ENCODE results near the gene NHSL2.

Gene NHSL2

DNA sequence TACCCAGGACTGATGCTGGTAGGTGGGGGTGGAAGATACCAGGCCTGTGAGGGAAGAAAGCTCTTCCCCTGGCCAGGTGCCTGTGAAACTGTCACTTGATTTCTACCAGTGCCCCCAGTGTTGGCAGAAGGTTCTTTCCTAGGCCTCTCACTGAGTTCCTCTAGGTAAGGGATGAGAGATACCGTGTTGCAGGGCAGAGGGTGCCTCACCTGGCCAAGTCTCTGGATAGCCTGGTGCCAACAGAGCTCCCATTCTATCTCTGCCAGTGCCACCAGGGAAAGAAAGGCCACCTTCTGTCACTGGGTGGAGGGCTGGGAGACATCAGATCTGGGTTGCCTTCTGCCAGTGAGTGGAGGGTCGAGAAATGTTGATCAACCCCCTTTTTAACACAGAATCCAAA is 127.0 kb downstream of the NHSL2 start:
- H3K27ac ChIP-seq: no peak overlapping the region
- no peak for DNase-seq (ENCODE audit: low read depth, low spot score)

DNA sequence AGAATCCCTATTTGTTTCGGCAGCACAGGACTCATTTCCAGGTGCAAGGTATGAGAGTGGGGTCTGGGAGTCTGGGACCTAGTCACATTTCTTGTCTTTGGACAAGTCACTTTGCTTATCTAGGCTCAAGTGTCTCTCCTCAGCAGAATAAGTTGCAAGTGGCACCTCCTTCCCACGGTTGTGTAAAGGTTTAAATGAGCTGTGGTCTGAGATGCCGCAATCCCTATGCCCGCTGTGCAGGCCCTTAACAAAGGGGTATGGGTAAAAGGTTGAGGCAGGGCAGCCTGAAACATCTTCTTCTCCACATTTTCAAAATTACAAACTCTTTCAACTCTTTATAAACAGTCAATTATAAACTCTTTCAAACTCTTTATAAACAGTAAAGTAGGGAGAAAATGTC is 127.4 kb downstream of the NHSL2 start:
- DNase-seq (ENCODE audit: low read depth, low spot score): no peak
- H3K27ac ChIP-seq: no peak overlapping the region

DNA sequence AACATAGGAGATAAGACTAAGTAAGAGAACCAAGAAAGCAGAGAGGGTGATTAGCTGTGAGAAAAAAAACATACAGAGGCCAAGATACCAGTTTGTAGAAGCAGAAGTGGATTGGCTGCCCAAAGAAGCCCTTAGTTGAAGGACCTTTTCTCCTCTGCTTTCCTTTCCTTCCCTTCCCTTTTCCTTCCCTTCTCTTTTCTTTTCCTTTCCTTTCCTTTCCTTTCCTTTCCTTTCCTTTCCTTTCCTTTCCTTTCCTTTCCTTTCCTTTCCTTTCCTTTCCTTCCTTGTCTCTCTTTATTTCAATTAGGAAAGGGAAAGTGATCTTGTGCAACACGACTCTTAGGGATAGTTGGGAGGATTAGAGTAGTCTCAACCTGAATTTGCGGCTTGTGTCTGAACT is 128.2 kb downstream of the NHSL2 start:
- no peak overlapping the region for H3K27ac ChIP-seq
- DNase-seq (ENCODE audit: low read depth, low spot score): no peak

DNA sequence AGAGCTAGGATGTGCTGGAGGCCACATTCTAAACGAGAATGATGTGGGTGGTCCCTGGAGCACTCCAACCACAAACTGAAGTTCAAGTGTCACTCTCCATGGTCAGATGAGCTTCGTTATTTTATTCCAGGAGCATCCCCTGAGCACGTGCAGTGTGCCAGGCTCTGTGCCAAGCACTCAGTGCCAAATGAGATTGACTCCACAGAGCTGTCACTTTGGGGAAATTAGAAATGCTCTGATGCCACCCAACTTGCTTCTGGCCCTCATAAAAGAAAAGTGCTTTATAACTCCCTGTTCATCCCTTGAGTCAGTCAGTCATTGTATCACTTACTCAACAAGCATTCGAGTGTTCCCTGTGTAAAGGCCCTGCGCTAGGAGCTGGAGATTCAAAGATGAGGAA is 129.9 kb downstream of the NHSL2 start:
- H3K27ac ChIP-seq: no peak overlapping the region
- no peak for DNase-seq (ENCODE audit: low read depth, low spot score)

DNA sequence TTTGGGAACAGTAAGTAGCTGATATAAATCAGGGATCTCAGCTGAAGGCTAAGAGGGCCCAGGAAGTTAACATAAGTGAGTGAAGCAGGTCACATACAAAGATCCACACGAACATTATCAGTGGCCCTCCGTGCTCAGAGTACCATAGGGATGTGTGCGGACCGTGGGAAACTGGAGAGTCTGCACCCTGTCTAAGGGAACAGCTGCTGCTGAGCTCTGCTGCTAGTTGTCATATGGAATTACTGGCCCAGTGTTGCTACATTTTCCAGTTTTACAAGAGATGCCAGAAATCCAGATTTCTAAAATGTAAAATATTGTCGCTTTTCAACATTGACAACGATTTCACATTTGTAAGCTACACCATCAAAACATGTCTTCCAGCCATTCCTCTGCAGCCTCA is 130.5 kb downstream of the NHSL2 start:
- no peak overlapping the region for H3K27ac ChIP-seq
- DNase-seq (ENCODE audit: low read depth, low spot score): no peak

DNA sequence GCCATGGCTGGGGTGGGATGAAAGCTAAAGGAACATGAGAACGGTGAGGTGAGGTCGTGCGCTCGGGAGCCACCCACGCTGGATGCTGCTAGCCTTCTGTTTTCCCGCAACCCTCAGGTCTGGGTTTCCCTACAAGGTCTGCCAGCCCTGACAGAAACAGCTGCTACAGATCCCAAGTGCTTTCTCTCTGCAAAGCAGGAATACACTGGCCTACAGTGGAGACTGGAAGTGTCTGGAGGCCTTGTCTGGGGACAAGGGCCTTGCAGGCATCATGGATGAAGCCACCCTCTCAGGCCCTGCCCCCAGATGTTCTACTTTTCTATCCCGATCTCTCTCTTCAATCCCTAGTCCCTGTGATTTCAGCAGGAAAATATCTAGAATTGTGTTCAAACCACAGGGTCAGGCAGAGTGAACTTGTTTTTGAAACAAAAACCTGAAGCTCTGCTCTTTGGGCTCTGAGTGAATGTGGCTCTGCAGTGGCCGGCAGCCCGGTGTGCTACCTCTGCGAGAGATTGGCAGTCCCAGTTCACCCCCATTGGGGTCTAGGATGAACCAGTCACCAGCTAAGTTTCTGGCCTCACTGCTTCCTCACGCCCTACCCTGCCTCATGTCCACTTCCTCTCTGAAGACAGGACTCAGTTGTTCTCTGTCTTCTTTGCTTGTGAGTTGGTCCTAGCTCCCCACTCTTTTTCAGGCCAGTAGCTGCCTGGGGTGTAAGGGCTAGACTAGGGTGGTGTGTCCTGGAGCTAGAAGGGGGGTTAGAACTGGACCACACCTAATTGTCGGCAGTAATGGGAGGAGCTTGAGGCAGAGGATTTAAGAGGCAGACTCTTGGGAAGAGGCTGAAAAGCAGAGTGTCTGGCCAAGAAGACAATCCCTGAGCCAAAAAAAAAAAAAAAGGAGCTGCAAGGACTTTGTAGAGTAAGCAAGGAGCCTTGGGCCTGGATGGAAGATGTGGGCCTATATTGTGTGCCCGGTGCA is 131.5 kb downstream of the NHSL2 start:
- no peak overlapping the region for H3K27ac ChIP-seq
- DNase-seq (ENCODE audit: low read depth, low spot score): no peak

DNA sequence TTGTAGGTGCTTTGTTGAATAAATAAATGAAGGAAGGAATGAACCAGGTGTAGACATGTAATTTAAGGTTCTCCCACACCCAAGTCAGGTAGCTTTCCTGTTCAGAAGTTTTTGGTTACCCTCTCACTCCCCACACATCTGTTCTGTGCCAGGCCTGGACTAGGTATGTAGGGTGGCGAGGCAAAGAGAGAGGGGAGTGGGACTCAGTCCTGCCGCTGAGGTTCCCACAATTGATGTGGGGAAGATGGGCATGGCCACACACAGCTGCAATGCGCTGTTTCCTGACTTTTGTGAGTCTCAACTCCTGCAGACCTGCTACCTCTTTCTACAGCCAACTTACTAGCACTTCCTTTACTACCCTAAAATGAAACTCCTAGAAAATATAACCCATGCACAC is 132.2 kb downstream of the NHSL2 start:
- no peak overlapping the region for H3K27ac ChIP-seq
- DNase-seq (ENCODE audit: low read depth, low spot score): no peak

DNA sequence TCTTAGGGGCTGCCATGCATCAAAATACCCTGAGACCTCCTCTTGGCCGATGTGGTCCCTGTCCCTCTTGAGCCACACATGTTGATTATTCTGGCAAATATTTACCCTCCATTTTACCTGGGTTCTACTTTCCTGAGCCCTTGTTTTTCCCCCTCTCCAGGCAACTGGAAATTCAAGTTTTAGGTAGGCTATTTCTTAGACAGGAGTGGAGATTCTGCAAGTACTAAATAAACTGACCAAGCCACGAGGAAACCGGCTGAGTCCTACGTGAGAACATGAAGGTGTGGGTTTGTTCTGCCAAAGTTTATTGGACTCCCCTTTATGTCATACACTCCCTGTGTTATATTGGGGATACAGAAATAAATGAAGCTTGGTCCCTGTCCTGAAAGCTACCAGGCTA is 133.0 kb downstream of the NHSL2 start:
- no peak overlapping the region for H3K27ac ChIP-seq
- DNase-seq (ENCODE audit: low read depth, low spot score): no peak

DNA sequence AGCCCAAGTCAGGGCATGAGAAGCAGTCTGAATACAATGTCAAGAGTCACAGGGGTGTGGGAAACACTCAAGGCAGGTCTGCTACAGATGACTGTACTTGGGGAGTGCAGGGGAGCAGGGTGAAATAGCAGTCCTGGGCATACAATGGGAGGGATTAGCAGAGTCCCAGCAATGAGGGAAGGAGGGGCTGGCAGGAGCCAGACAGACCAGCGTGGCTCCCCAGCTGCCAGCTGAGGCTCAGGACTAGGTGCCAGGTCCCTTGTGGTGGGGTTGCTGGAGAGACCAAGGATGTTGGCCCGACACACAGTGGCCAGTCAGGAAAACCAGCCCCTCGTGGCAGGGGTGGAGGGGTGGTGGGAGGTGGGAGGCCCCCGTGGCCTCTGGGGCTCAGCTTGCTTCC is 134.5 kb downstream of the NHSL2 start:
- peak overlapping the region; percentile 19 for H3K27ac ChIP-seq
- DNase-seq (ENCODE audit: low read depth, low spot score): peak; percentile 48

DNA sequence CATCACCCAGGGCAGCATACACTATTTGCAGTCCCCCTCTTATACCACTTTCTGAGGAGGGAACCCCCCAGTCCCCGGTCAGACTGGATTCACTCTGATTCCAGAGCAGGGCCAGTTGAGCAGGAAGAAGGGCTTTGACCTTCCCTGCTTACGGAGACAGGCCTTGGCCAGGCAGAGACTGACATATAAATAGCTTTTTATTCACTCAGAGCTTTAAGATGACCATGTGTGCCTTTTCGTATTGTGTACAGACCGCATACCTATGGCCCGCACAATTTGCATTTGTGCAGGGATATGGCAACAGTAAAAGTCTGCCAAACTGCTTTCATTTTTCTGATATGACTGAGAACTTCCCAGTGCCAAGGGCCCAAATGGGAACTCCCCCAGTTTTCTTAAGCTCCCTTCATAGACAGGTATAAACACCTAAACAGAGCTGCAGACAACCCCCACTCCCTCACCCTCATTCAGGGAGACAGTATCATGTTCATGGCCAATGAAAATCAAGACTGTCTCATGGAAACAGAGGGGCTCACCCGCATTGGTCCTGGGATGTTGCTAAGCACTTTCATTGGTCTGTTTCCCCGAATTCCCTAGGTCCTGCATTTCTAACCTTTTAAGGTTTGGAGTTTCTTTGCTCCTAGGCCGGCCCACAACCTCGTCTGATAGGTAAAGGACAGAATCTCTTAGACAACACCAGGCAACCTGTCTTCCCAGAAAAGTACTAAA is 135.1 kb downstream of the NHSL2 start:
- peak; percentile 65 for DNase-seq (ENCODE audit: low read depth, low spot score)
- H3K27ac ChIP-seq: peak overlapping the region; percentile 19

DNA sequence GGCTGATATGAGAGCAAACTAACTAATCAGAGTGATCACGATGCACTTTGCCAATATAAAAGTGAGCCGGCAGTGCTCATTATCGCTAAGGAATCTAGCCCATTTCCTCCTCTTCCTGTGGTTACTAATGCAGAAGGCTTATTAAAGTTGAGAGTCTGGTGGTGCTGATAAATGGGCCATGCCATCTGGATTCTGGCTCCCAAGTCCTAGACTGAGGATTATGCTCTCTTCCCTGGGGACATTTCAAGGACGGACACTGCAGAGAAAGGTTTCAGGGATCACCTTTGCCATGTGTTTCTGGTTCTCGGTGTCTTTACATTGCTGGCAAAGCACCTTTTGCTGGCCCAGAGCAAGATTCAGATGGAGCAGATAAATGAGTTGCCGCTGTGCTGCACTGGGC is 135.8 kb downstream of the NHSL2 start:
- no peak overlapping the region for H3K27ac ChIP-seq
- no peak for DNase-seq (ENCODE audit: low read depth, low spot score)

DNA sequence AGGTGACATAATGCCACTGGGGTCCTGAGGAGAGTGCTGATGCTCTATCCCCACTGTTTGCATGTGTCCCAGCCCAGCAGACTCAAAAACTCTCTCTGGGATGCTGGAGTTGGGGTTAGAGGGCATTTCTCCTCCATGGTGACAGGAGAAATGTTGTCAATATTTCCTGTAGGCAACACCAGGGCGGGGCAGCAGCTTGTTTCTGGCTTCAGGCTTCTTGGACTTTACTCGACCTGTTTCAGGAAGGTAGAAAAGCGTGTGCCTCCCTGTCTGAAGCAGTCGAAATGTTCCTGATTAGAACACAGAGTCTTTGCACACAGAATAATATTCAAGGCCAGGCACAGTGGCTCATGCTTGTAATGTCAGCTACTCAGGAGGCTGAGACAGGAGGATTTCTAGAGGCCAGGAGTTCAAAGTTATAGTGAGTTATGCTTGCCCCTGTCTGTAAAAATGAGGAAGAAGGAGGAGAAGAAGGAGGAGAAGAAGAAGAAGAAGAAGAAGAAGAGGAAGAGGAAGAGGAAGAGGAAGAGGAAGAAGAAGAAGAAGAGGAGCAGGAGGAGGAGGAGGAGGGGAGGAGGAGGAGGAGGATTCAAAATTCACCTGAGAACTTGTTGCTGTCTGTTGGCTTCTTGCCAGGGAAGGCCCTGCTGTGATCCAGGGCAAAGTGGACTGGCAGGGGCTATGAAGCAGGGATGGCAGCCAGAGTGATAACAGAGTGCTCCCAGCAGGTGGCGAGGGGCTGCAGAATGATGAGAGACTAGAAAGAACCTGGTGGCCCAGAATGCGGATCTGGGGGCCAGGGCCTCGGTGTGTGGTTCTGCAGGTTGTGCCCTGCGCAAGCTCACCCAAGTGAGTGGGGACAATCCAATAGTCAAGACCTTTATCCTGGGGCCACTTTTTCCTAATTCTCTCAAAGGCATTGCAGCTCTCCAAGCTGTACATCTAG is 138.1 kb downstream of the NHSL2 start:
- no peak overlapping the region for H3K27ac ChIP-seq
- DNase-seq (ENCODE audit: low read depth, low spot score): no peak

DNA sequence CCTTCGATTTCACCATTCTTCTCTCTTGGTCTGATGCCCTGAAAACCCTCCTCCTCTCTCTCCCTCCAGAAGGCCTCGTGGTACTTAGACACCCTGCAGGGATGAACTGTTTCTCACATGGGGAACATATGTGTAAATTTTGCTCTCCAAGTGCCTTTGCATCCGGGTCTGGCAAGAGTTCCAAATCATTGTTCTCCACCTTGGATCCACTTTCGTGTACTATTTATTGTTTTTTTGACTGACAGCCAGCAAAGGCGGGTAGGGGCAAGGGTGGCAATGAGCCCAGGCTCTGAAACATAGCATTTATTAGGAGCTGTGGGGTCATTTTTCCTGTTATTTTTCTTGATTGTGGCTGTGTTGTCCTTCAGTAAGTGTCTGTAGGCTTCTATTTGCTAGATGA is 139.4 kb downstream of the NHSL2 start:
- DNase-seq (ENCODE audit: low read depth, low spot score): no peak
- no peak overlapping the region for H3K27ac ChIP-seq

DNA sequence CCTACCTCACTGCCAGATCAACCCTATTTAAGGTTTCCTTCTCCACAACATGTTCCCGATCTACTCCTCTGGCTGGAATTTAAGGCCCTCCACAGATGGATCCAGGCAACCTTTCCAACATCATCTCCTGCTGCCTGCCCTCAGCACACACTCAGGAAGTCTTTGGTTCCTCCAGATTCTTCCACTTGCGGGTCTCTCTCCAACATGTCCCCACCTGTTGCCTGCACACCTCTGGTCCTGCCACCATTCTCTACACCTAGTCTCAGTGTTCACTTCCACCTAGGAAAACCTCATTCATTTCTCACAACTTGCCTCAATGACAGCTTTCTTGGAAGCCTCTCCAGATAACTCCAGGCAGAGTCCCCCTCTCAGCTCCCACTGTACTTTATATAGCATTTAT is 140.9 kb downstream of the NHSL2 start:
- no peak overlapping the region for H3K27ac ChIP-seq
- no peak for DNase-seq (ENCODE audit: low read depth, low spot score)

DNA sequence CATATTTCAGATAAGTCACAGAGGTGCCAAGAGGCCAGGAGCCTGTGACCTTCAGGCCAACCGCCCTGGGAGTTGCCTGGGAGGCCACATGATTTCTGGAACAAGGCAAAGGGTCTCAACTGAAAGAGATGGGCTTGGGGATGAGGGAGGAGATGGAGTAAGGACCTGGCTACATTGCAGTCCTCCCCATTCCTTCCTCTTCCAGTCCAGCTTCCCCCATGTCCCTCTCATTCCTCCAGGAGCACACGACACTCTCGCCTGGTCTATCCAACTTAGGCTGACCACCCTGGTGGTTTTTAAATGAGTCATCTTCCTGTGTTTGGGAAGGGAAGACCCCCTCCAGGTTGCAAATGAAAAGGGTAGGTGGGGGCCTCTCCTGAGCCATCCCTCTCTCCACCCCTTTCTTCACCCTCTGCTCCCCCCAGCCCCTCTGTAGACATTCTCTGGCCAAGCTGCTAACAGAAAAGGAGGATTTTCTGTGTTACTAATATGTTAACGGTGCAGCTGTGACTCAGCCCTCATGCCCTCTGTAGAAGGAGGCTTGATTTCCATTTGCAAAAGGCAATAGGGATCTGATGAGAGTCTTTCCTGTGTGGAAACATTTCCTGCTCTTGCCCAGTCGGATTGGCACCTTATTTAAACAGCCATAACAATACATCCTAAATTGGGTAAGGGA is 141.9 kb downstream of the NHSL2 start:
- H3K27ac ChIP-seq: no peak overlapping the region
- DNase-seq (ENCODE audit: low read depth, low spot score): no peak

DNA sequence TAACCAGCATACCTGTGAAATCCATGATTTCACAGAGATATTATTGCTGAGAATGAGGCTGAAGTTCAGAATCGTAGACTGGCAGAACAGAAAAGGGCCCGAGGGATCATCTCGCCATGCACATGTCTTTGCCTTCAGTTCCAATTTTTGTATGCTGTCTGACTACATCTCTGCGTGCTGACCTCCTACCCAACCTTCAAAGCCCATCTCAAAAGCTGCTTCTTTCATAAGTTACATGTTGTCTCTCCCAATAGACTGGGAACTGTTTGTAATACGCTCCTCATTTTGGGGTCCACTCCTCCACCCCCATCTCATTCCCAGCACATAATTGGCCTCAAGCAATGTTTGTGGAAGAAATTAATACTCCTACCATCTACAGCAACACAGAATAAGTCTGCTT is 142.9 kb downstream of the NHSL2 start:
- DNase-seq (ENCODE audit: low read depth, low spot score): no peak
- no peak overlapping the region for H3K27ac ChIP-seq

DNA sequence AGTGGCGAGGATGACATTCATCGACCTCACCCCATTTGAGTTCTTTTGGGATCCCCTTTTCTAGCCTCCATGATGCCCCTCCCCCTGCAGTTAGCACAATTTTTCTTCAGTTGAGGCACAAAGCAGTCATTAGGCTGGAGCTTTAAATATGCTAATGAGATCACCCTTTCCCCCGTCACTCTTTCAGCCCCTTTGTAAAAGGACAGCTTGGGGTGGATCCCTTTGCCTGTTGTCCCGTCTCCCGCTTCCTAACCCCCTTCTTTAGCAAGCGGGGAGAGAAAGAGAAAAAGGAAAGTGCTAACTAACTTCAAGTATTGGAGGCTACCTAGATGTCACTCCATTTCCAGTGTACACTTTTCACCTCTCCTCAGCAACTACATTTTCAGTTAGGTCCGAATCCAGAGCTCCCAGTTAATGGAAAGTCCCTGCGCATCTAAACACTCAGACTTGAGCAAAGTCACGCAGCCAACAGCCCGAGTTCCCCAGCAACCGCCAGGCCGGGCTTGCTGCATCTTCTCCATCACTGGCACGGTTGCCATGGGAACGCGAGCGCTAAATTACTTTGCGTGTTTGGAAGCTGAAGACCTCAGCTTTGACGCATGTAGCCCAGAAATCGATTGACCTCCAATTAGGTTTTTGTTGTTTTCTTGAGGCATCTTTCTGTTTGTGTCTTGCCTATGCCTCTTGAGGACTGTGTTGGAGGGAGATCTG is 144.3 kb downstream of the NHSL2 start:
- no peak for DNase-seq (ENCODE audit: low read depth, low spot score)
- no peak overlapping the region for H3K27ac ChIP-seq

DNA sequence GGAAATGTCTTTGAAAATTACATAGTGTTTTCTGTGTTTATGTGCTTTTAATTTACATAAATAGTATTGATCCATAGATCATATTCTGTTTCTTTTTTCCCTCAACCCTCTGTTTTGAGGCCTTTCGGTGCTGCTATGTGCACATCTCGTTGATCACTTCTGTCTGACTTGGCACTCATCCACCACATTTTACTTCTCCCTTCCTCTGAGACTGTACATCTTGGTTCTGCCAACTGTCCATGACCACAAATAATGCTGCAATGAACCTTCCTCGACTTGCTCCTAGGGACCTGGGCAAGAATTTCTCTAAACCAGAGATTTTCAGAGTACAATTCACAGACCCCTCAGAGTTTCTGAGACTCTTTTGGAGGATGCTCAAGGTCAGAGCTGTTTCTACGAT is 146.7 kb downstream of the NHSL2 start:
- no peak for DNase-seq (ENCODE audit: low read depth, low spot score)
- no peak overlapping the region for H3K27ac ChIP-seq

DNA sequence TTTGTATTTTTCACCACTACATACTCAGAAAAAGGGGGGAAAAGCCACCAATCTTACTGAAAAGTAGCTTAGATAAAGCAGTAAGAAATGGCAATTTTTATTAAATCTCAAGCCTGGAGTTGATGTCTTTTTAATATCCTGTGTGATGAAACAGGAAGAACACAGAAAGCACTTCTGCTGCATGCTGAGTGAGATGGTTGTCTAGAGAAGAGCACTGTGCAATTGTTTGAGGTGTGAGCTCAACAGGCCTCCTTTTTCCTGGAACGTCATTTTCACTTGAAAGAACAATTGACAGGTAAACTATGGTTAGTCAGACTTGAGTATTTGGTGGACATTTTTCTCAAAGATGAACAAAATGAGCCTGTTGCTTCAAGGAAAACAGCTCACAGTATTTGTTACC is 147.2 kb downstream of the NHSL2 start:
- no peak for DNase-seq (ENCODE audit: low read depth, low spot score)
- H3K27ac ChIP-seq: no peak overlapping the region
